Mesodermal cell (in vitro differentiated cells): ENCODE data around the gene MYPOP.

Experiments used
- H3K27ac ChIP-seq: 2 replicates; pipeline ENCODE4 v1.7.0; 2013; ENCODE audit warnings: mild to moderate bottlenecking, low read depth, low read length, moderate library complexity; ENCODE audit not compliant: severe bottlenecking
- H3K36me3 ChIP-seq: 2 replicates; pipeline ENCODE4 v1.7.1; 2013; ENCODE audit warnings: mild to moderate bottlenecking, low read length, moderate library complexity; ENCODE audit not compliant: control insufficient read depth, insufficient read depth
- H3K4me1 ChIP-seq: one replicate; pipeline ENCODE4 v1.7.1; 2013; ENCODE audit warnings: mild to moderate bottlenecking, low read length; ENCODE audit not compliant: insufficient read depth, control insufficient read depth, poor library complexity, severe bottlenecking
- H3K4me3 ChIP-seq: 2 replicates; pipeline ENCODE4 v1.7.0; 2013; ENCODE audit warnings: low read length, control low read depth, mild to moderate bottlenecking; ENCODE audit not compliant: insufficient read depth, poor library complexity, severe bottlenecking; ENCODE audit errors: extremely low read depth
- H3K9me3 ChIP-seq: 2 replicates; pipeline ENCODE4 v1.7.1; 2013; ENCODE audit warnings: mild to moderate bottlenecking, low read length, moderate library complexity; ENCODE audit not compliant: control insufficient read depth
- WGBS, 2 experiments: methylation state at CpG; one replicate each; pipeline ENCODE4 v1.1.5; 2013; ENCODE audit warnings: missing lambda C conversion rate in 2 of 2; ENCODE audit not compliant: insufficient coverage in 2 of 2; 5-methylcytosine and 5-hydroxymethylcytosine counted together

MYPOP gene

GRCh38 chr19:45882652-45883585, 19.5 kb downstream of the MYPOP start:
- no peak overlapping the region for H3K27ac ChIP-seq
- H3K4me1 ChIP-seq: peaks cover 27% of the 10 kb centered on the region
- no peaks in the 10 kb centered on the region for H3K9me3 ChIP-seq
- H3K4me3 ChIP-seq: peak overlapping the region; percentile 19
- peaks cover 15% of the 10 kb centered on the region for H3K36me3 ChIP-seq
- WGBS, 2 experiments: 7 to 8% methylated on average over 37 to 38 of the region's 47 CpGs

GRCh38 chr19:45881909-45882528, 20.4 kb downstream of the MYPOP start:
- no peak overlapping the region for H3K4me3 ChIP-seq
- no peaks in the 10 kb centered on the region for H3K9me3 ChIP-seq
- peaks cover 32% of the 10 kb centered on the region for H3K4me1 ChIP-seq
- WGBS, 2 experiments: 47 to 88% methylated on average over 1 to 3 of the region's 4 CpGs
- peaks cover 15% of the 10 kb centered on the region for H3K36me3 ChIP-seq
- no peak overlapping the region for H3K27ac ChIP-seq

GRCh38 chr19:45881082-45881908, 21.1 kb downstream of the MYPOP start:
- WGBS, 2 experiments: 75 to 82% methylated on average over 9 to 10 of the region's 10 CpGs
- H3K36me3 ChIP-seq: peaks cover 15% of the 10 kb centered on the region
- peaks cover 35% of the 10 kb centered on the region for H3K4me1 ChIP-seq
- H3K9me3 ChIP-seq: no peaks in the 10 kb centered on the region
- no peak overlapping the region for H3K4me3 ChIP-seq
- H3K27ac ChIP-seq: no peak overlapping the region

GRCh38 chr19:45879971-45880370, 22.4 kb downstream of the MYPOP start:
- Histone ChIP-seq H3K4me1 (peaks cover 30% of the 10 kb centered on the region), H3K36me3 (peaks cover 14% of the 10 kb centered on the region), H3K27ac (no peak overlapping the region), H3K4me3 (no peak overlapping the region), H3K9me3 (no peaks in the 10 kb centered on the region)
- 65 to 89% methylated on average over 2 of the region's 2 CpGs for WGBS, 2 experiments

- Histone ChIP-seq H3K27ac (no peak overlapping the region), H3K4me3 (no peak overlapping the region), H3K4me1 (peaks cover 22% of the 10 kb centered on the region), H3K36me3 (peaks cover 5% of the 10 kb centered on the region), H3K9me3 (no peaks in the 10 kb centered on the region)
- 90 to 100% methylated on average over 1 to 6 of the region's 8 CpGs for WGBS, 2 experiments
Observed at GRCh38 chr19:45879055-45879454, 23.4 kb downstream of the MYPOP start.

- no peak overlapping the region for H3K27ac ChIP-seq
- H3K4me1 ChIP-seq: peaks cover 21% of the 10 kb centered on the region
- no peaks in the 10 kb centered on the region for H3K9me3 ChIP-seq
- 89 to 92% methylated on average over 10 to 11 of the region's 11 CpGs for WGBS, 2 experiments
- H3K4me3 ChIP-seq: no peak overlapping the region
- no peaks in the 10 kb centered on the region for H3K36me3 ChIP-seq
Observed at GRCh38 chr19:45878043-45878794, 24.2 kb downstream of the MYPOP start.

- 17 to 20% methylated on average over 27 to 35 of the region's 41 CpGs for WGBS, 2 experiments
- Histone ChIP-seq H3K9me3 (no peaks in the 10 kb centered on the region), H3K36me3 (no peaks in the 10 kb centered on the region), H3K4me1 (peaks cover 15% of the 10 kb centered on the region), H3K27ac (peak overlapping the region; percentile 81), H3K4me3 (peak overlapping the region; percentile 16)
Observed at GRCh38 chr19:45876411-45877197, 25.8 kb downstream of the MYPOP start.

- H3K9me3 ChIP-seq: no peaks in the 10 kb centered on the region
- H3K36me3 ChIP-seq: no peaks in the 10 kb centered on the region
- peak overlapping the region; percentile 81 for H3K27ac ChIP-seq
- WGBS, 2 experiments: 44 to 49% methylated on average over 3 to 4 of the region's 4 CpGs
- peak overlapping the region; percentile 16 for H3K4me3 ChIP-seq
- peaks cover 15% of the 10 kb centered on the region for H3K4me1 ChIP-seq
Observed at GRCh38 chr19:45876161-45876410, 26.3 kb downstream of the MYPOP start.

- H3K36me3 ChIP-seq: no peaks in the 10 kb centered on the region
- H3K4me3 ChIP-seq: no peak overlapping the region
- H3K4me1 ChIP-seq: peaks cover 15% of the 10 kb centered on the region
- WGBS, 2 experiments: 87 to 100% methylated on average over 2 to 4 of the region's 7 CpGs
- no peaks in the 10 kb centered on the region for H3K9me3 ChIP-seq
- no peak overlapping the region for H3K27ac ChIP-seq
Observed at GRCh38 chr19:45874620-45874966, 27.8 kb downstream of the MYPOP start.
